Measurements from ENCODE around the gene TRAPPC2L.

The TRAPPC2L gene, protein sequence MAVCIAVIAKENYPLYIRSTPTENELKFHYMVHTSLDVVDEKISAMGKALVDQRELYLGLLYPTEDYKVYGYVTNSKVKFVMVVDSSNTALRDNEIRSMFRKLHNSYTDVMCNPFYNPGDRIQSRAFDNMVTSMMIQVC

DNA sequence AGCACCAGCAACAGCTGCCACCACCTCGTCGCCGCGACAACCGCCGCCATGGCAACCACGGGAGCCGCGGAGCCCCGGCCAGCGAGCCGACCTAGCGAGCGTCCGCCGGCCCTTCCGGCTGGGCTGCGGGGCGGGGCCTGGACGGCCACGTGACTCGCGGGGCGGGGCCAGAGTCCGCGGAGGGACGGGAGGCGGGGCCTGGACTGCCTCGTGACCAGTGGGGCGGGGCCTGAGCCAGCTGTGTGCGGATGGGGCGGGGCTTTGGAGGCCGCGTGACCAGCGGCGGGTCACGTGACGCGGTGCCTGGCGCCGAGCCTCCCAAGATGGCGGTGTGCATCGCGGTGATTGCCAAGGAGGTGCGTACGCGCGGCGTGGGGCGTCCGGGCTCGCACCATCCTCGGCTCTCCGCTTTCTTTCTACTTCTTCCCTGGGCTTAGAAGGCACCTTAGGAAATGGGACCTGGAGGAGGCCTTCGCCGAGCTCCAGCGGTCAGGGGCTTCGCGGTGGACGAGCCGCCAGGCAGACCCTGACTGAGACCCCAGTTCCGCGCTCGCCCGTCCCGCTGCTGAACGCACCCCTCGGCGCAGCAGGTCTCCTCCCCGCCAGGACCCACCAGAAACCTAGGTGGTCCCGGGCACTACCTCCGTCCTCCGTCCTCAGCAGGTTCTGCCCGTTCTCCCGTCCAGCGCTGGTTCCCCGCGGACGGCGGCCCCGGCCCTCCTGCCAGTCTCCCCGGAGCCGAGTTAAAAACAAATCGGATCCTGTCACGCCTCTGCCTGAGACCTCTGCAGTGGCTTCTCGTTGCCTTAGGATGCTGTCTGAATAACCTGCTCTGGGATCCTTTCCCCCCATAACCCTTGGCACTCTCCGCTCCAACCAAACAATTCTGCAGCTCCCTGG, at the start of gene TRAPPC2L, which contains the start of gene GALNS:
Gene TRAPPC2L (plus strand): TSS at position 300 of the 900 bp plus-strand sequence. CDS start 24 bp downstream, at position 324.
Gene GALNS (minus strand): TSS at position 120 of the 900 bp plus-strand sequence. CDS start 70 bp downstream, at position 50.
- peak; percentile 79 for DNase-seq

DNA sequence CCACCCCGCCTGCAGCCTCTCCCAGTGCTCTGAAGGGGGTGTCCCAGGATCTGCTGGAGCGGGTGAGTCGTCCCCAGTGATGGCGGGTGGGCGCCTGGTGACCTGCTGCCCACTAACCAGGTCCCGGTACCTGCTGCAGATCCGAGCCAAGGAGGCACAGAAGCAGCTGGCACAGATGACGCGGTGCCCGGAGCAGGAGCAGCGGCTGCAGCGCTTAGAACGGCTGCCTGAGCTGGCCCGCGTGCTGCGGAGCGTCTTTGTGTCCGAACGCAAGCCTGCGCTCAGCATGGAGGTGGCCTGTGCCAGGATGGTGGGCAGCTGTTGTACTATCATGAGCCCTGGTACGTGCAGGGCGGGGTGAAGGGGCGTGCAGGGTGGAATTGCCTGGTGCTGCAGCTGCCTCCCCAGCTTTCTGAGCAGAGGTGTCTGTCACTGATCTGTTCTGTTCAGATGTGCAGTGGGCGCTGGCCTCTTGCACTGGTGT, 49.7 kb upstream of the TRAPPC2L start:
- no peak for DNase-seq

DNA sequence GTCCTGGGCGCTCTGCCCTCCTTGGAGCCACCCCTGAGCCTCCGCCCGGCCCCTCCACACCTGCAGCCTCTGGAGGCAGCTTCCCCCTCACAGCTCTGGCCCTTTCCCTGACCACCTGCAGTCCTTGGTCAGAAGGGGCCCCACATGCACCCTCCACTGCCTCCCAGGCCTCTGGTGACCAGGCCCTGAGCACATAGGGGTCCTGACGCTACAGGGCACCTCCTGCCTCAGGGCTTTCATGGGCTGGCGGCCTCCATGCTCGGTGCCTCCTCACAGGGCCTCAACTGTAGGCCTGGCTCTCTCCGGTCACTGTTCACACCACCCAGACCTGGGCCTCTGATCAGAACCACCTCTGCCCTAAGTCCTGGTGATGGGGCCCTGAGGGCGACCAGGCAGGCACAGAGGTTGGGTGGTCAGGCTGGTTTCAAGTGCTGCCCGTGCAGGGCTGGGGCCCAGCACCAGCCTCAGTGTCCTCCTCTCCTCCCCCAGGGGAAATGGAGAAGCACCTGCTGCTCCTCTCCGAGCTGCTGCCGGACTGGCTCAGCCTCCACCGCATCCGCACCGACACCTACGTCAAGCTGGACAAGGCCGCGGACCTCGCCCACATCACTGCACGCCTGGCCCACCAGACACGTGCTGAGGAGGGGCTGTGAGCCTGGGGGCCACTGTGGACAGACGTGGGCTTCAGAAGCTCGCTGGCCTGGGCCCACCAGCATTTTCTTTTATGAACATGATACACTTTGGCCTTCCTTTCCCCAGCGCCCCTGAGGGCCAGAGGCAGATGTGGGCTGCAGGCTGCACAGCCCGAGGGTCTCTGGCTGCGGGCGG, 49.1 kb upstream of the TRAPPC2L start:
- no peak for DNase-seq

DNA sequence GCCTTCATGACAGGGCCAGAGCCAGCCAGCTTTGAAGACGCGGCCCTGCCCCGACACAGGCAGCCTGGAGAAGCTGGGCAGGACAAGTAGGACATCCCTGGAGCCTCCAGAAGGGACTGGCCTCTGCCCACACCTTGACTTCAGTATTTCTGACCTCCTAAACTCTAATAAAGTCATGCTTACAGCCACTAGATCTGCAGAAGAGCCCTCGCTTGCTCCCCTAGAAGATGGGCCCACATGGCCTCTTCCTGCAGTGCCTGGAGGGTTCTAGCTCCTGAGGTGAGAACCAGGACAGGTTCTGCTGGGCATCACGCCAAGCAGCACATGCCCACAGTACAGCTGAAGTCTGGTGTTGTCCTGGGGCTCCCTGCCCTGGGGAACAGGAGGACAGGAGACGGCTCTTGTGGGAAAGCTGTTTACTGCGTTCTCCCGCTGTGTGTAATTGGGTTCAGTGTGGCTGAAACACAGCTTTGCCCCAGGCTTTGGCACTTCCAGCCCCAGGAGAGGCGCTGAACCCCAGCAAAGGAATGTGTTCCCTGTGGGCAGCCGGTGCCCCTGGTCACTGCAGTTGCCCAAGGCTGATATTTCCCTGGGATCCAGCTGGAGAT, 47.8 kb upstream of the TRAPPC2L start:
- no peak for DNase-seq

DNA sequence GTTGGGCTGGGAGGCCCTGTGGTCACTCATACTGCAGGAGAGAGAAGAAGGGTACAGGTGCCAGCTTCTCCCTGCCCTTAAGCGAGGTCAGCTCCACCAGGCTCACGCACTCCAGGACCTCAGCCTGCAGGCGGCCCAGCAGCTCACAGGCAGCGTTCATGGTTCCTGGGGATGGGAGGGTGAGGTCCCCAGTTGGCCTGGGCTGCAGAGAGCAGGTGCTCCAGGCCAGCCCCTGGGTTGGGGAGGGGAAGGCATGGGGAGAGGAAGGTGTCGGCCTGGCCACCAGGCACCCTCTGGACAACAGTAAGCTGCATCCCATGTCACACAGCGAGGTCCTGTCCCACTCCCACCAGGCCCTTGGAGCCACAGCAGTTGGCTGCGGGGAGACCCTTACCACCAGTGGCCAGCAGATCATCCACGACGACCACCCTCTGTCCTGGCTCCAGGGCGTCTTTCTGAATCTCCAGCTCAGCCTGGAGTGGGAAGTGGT, 47.2 kb upstream of the TRAPPC2L start:
- DNase-seq = no peak

DNA sequence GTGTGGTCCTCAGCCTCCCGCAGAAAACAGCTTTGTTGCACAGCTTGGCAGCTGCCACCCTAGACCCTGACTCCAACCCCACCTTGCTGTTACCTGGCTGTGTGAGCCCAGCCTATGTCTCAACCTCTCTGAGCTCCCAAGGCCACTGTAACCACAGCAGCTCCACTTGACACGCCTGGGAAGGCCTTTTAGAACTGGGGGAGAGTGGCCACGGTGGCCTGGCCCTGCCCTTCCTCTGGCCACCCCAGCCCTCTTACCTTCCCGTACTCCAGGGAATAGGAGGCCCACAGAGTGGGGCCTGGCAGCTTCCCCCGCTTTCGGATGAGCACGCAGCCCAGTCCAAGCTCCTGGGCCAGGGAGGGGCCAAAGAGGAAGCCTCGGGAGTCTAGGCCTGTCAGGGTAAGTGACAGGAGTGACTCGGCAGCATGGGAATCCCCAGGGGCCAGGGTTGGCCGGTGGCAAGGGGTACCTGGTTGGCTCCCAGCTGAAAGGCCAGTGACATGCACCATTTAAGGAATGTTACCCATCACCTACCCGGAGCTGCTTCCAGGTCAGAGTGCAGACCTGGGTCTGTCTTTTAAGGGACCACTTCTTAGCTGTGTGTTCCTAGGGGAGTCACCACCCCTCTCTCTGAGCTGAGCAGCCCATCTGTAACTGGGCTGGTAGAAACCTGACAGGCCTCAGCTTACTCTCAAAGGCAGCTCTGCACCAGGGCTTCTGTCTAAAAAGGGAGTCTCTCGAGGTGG, 46.6 kb upstream of the TRAPPC2L start:
- DNase-seq = no peak

DNA sequence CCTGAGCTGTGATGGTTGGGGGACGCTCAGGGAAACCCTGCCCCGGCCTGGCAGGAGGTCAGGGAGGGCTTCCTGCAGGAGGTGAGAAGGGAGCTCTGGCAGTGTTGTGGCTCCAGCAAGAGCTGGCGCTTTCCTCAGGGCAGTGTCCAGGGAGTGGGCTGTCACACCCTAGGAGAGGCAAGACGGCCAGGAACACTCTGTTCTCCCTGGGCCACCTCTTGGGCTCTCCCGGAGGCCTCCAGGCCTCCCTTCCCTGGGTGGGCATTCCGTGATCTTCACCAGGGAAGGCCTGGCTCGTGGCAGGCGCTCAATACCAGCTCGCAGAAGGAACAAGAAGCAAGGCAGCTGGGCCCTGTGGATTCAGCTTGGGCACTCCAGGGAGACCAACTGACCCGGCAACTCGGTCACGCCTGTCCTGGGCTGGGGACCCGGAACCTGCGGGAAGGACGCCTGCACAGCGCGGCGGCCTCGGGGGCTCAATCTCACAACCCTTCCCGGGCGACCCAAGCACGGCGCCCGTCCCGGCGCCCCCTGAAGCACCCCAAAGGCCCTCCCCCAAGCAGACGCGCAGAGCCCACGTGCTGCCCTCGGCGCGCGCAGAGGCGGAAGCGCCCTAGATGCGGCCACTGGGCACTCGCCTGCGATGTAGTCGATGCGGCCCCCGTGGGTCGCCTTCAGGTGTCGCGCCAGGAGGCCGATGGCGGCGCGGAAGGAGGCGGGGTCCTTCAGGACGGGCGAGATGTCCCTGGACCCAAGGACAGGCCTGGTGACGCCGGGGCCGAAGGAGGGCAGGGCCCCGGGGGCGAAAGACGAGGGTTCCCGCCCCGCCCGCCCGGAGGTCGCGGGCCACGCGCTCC, 45.8 kb upstream of the TRAPPC2L start:
- DNase-seq = peak; percentile 51

DNA sequence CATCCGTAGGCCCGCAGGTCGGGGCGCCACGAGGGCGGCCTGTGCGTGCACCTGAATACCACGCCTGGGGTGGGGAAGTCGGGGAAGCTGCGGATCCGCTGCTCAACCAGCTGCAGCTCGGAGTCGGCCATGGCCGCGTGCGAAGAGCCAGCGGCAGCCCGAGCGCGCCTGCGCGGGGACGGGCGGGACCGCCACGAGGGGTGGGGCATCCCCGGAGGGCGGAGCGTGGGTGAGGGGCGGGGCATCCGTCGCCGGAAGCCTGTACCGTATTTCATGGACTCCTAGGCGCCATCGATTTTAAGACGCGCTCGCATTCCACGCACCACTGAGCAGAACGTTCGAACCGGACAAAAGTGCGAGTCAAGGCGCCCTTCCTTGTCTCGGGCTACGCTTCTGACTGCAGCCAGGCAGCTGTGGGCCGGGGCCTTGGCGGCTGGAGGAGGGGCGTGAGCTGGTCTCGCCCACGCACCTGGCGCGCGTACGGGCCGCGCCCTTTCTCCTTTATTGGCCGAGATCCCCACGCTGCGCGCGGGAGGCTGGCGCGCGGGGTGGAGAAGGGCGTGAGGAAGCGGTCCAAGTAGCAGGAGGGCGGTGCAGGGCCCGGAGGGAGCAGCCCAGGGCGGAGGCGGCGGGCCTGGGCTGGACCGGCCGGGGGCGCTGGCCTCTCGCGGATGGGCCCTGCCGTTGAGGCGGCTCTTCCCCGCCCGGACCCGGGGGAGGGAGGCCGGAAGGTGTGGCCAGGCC, 45.0 kb upstream of the TRAPPC2L start, which contains the start of gene APRT:
Gene APRT (minus strand): TSS at position 160 of the 744 bp plus-strand sequence. CDS start 29 bp downstream, at position 131.
- DNase-seq = peak; percentile 78

DNA sequence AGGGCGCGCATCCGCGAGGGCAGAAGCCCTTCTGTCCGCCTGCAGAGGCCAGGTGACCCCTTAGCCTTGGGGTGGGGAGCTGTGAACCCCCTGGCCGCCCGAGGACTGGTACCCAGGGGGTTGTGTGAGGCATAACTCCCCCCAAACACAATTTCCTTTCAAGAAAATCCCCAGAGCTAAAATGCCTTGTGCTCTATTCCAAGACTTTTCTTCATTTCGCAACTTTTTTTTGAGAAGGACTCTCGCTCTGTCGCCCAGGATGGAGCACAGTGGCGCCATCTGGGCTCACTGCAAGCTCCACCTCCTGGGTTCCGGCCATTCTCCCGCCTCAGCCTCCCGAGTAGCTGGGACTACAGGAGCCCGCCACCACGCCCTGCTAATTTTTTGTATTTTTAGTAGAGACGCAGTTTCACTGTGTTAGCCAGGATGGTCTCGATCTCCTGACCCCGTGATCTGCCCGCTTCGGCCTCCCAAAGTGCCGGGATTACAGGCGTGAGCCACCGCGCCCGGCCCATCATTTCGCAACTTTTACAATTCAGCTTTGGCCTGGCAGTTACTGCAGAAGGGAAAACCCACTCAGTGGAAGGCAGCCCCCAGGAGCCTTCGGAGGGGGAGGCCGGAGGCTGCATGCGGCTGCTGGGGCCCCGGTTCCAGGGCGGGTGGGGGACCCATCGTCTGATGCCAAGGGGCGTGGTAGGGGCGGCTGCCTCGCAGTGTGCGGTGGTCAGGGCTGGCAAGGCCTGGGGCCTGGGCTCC, 44.2 kb upstream of the TRAPPC2L start:
- DNase-seq = no peak

DNA sequence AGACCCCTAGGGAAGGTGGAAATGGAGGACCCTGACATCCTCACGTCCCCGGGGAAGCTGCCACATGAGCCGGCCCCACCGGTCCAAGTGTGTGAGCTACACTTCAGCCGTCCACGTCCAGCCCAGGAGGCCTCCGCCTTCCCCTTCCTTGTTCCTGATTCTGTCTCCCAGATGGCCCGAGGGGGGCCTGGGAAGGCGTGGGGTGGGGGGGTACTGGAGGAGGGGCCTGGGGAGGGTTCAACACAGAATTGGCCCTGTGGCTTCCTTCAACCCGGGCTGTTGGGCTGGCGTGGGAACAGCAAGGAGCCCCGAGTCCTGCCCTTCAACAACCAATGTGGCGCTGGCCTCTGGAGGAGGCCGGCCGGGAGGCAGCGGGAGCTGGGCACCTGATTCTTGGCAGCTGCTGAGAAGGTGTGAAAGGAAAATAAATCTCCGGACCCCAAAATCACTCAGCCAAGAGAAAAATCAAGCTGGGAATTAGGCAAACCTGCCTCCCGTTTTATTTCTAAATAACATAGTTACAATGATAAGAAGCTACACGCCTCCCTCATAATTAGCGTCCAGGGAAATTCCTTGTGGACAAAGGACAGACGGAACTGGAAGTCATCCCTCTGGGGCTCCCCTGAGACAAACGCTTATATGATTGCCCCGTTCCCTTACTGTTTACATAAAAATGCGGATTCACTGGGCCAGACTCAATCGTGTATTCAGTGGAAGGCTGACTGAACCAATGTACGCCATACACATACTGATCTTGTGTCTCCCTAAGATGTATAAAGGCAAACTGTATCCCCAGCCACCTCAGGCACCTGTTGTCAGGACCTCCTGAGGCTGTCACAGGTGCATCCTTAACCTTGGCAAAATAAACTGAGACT, 43.4 kb upstream of the TRAPPC2L start:
- DNase-seq = no peak

DNA sequence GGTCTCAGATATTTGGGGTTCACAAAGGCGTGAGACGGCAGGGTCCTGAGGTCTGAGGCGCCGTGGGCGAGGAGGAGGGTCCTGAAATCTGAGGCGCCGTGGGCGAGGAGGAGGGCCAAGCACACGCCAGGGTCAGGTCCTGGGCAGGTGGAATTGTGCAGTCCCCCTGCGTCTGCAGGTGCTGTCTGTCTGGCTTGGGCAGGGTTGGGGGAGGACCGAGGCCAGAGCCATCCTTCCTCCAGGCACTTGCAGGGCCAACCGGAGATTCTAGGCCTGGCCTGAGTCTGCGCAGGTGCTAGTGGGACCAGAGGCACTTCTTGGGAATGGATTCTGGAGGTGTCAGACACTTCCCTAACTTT, 42.8 kb upstream of the TRAPPC2L start:
- DNase-seq = no peak

DNA sequence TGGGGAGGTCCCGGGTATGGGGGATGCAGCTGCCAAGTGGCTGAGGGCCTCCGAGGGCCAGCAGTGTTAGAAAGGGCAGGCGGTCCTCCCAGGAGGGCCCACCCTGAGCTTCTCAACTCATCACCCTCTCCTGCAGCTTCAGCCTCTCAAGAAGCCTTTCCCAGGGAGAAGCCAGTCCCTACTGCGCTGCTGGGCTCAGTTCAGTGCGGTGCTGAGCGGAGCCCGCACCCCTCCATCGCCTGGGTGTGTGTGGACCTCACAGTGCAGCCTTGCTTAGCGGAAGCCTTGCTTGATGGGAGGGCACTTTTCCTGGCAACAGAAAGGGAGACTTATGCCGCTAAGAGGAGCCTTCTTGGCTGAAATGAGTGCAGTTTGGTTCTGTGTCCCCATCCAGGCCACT, 41.7 kb upstream of the TRAPPC2L start:
- DNase-seq = no peak

DNA sequence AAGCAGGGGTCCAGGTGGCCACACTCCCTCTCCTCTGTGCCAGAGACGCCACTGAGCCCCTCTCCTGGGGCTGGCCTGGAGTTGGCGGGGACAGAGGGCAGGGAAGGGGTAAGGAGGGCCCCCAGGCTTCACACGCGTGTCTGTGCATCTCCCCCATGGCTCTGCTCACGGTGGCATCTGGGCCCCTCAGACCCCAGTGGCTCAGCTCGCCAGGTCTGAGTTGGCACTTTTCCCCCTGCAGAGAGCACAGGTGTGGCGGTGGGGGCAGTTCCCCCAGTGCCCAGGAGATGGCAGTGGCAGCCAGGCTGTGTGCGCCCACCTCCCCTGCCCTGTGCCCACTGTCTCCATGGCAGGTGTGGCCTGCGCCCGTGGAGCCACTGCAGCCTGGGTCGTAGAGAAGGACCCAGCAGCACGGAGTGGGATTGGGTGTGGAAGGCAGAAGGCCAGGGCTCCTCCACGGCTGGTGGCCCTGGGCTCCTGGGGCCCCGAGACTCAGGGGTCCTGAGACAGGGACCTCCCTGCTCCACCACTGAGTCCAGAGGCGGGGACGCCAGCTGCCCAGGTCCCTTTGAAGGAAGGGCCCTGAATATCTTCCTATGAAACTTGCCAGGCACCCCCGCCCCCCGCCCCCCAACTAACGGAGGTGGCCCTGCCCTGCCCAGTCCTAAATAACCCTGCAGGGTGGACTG, 40.9 kb upstream of the TRAPPC2L start:
- peak; percentile 5 for DNase-seq

DNA sequence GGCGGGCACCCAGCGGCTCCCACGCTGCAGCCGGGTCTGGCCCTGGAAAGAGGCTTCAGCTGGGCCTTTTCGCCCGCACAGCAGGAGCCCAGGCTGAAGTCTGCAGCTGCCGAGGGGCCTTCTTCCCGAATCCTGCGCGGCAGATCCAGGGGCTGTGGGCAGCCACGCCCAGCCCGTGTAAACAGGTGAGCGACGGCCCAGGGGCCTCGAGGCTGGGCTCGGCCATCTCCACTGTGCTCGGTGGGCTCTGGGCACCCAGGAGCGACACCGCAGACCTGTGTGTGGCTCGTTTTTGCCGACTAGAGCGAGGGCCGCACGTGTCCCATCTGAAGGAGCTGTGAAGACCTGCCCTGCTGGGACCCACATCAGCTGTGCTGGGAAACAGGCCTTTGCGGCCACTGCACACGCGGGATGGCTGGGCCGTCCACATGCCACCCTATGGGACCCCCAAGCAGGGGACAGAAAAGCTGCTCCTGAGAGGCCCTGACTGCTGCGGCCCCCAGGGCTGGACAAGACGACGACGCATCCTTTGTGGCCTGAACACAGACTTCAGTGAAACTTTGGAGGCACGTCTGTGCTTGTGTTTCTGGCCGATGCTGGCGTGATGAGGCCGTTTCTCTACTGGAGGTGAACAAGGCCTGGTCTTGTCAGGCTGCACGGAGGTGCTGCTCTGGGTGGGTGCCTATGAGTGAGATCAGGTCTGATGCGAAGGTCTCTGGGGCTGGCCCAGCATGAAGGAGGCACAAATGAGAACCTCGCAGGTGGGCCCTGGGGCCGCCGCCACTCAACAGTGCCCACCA, 40.0 kb upstream of the TRAPPC2L start:
- DNase-seq = no peak

DNA sequence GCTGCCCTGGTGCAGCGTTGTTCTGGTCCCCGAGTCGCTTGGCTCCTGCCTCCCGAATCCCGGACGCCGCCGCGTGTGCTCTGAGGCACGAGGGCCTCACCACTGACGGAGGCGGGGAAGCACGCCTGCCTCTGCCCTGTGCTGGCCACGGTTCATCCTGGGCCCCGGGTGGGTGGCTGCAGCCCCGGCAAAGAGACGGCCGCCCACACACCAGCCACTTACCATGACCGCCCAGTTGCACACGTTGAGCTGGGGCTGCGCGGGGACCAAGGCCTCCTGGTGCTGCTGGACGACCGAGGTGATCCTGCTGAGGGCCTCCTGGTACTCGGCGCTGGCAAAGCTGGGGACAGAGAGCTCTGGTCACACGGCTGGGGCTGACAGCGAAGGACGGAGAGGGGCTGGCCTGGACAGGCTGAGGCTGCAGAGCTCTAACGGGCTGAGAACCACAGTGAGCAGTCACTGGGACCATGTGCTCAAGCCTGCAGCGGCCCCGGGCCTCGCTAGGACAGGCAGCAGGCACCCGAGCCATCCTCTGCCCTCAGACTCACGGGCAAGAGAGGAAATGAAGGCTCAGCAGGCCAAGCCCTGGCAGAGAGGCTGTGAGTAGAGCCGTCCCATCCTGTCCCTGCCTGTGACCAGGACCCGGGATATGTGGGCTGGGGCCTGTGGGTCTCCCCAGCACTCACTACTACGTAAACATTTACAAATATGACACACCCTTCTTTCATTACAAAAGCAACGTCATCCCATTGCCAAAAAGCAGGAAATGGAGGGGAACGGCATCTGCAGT, 38.9 kb upstream of the TRAPPC2L start:
- DNase-seq = no peak

DNA sequence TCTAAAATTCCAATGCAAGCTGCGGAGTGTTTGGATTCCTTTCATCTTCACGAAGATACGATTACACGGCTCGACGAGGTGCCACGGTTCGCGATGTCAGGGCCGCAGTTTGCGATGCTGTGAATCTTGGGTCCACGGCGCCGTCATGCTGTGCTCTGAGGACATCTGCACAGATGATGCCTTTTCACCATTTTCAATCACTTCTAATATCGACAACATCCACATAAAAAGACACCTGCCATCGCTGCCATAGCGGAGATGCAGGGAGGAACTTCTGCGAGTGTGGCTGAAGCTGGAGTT, 38.4 kb upstream of the TRAPPC2L start:
- DNase-seq = no peak
